HG03025 (cell line): ENCODE results near the gene MAP6D1.

ENCODE experiments used
- ATAC-seq: cut with Tn5 transposase; IDR thresholded peaks from one replicate; pipeline ENCODE4 v1.9.1; 2021; ENCODE audit warnings: mild to moderate bottlenecking, moderate library complexity; ENCODE audit not compliant: unreplicated experiment, low FRiP score

Gene MAP6D1

DNA sequence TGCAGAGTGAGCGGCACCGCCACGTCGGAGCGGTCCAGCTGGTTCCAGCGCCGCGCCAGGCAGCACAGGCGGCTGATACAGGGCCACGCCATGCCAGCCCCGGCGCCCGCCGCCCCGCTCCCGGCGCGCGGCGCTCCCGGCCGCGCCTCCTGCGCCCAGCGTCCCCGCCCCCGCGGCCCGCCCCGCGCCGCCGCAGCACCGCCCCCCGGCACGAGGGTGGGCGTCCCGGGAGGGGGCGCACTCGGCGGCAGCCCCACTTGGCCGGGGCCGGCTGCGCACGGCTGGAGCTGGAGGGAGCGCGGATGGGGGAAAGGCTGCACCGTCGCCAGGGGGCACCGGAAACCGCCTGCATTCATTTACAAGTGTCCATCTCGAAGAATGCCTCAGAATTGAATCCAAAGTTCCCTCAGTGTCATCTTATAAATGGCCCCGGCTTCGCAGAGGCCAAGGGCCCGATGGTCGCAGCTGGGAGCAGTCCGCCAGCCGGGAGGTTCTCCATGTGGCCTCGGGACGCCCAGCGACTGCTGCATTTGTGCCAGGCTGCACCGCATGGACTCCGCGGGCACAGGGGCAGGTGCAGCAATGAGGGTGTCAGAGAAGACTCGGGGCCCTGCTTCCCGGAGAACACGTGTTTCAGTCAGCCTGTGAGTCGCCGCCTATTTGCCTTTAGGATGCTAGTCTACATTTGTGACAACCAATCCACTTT lies at the start of gene MAP6D1:
MAP6D1 (minus strand) TSS at position 122 of the 706 bp plus-strand sequence; CDS start at position 92, 30 bp downstream.
- ATAC-seq: no peak

DNA sequence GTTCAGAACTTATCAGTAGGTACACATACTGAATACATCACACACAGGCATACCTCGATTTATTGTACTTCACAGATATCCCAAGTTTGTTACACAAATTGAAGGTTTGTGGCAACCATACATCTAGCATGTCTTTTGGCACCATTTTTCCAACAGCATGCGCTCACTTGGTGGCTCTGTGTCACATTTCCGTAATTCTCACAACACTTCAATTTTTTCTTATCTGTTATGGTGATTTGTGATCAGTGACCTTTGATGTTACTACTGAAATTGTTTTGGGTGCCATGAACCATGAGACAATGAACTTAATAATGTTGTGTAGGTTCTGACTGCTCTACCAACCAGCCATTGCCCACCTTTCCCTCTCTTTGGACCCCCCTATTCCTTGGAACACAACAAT lies 48.5 kb upstream of the MAP6D1 start:
- ATAC-seq: no peak

DNA sequence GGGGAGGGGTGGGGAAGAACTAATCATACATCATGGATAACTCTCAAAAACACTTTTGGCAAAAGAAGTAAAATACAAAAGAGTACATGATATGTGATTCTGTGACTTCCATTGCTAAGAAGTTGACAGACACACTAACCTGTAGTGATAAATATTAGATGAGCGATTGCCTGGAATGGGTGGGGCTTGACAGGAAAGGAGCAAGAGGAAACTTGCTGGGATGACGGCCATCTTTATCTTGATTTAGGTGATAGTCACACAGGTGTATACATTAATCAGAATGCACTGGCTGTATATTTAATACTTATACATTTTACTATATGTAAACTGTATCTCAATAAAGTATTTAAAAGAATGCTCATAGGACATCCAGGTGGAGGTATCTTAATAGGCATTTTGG lies 46.2 kb upstream of the MAP6D1 start:
- no peak for ATAC-seq

DNA sequence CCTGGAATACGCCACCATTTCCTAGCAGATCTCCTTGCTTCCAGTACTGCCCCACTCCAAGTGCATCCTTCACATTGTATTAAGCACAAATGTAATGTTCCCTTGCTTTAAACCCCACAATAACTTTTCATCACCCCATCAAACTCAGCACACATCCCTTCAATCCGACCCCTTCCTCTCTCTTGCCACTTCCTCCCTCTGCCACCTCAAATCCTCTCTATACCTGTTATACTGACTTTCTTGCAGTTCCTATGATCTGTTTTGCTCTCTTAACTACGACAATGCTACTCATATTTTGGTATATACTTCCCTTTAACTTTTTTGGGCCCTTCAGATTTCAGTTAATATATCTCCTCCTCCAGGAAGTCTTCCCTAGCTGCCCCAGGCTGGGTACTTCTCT lies 45.2 kb upstream of the MAP6D1 start:
- ATAC-seq: no peak

DNA sequence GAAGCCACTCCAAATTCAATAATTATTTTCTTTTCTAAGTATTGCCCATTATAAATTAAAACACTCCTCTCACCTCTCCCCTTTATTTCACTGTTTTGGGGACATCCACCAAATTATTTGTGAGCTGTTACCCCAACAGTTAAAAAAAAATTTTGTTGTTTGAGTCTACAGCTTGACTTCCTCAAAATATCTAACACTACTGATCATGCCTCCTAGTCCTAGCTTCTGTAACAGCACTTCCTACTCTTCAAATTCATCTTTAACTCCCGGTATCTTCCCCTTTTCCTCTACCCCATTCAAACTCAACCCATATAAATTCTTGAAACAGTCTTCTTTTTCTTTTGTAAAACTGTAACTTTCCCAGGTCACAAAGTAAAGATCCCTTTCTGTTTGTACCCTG lies 43.4 kb upstream of the MAP6D1 start:
- no peak for ATAC-seq

DNA sequence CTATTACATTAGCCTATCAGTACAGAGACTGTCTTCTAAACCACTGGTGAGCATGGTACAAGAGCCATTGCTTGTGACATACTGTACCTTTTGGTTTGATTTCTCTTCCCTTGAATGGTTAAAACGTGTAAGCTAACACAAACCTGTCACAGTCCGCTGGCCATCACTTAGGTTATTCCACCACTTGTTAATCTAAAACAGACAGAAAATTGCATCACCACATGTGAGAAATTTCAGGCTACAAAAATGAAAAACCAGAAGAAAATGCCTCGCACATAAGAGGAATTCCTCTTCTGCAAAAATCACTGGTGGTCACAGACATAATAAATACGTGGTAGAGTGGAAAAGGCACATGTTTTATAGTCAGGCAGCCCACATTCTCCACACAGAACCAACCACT lies 37.2 kb upstream of the MAP6D1 start:
- ATAC-seq: no peak

DNA sequence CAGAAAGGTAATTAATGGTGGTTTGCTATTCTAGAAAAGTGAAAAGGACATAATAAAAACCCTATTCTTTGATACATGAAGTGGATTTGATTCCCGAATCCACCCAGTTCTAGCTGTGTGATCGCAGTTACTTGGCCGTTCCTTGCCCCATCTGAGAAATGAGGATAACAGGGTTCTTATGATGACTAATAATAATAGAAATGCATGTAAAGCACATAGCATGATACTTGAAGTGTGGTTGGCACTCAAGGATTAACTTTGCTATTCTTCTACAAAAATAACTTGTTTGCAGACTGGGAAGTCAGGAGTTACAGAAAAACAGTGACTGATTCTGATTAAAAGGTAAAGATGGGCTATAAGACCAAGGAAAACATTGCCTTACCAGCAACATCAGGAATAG lies 32.5 kb upstream of the MAP6D1 start:
- no peak for ATAC-seq

DNA sequence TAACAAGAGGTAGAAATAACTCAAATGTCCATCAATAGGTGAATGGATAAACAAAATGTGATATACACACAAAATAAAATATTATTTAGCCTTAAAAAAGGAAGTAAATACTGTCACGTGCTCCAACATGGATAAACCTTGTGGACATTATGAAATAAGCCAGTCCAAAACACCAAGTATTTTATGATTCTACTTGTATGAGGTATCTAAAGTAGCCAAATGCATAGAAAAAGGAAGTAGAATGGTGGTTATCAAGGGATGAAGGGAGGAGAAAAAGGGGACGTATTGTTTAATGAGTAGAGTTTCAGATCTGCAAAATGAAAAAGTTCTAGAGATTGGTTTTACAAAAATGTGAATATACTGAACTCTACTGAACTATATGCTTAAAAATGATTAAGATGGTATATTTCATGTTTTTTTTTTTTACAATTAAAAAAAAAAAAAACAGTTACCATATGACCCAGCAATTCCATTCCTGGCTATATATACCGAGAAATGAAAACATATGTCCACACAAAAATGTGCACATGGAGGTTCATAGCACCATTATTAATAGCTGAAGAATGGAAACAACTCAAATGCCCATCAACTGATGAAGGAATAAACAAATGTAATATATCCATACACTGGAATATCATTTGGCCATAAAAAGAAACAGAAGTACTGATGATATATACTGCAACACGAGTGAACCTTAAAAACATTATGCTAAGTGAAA lies 29.1 kb upstream of the MAP6D1 start:
- ATAC-seq: no peak

DNA sequence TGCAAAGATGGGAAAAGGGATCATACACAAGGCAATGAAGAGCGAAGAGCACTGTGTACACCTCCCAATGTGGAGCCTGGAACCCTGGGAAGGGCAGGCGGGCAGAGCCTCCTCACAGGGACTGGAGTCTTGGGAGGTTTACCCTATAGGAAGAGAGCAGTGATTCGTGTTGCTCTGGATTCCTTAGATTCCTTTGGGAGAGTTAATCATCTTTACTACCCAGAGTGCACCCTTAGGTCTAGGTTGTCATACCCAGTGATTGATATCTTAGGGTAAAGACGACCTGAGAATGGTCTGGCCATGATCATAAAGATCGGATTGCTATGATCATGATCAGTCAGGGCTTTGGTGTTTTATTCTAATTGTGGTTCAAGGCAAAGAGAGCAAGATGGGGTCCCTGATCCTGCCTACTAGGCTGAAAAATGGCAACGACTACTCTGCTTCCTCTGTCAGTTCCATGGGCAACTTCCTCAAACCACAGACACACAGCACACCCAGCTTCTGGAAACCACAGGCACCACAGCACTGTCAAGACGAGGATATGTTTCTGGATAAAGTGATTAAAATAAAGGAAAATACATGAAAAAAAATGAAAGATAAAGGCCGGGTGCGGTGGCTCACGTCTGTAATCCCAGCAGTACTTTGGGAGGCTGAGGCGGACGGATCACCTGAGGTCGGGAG lies 20.4 kb upstream of the MAP6D1 start:
- no peak for ATAC-seq

DNA sequence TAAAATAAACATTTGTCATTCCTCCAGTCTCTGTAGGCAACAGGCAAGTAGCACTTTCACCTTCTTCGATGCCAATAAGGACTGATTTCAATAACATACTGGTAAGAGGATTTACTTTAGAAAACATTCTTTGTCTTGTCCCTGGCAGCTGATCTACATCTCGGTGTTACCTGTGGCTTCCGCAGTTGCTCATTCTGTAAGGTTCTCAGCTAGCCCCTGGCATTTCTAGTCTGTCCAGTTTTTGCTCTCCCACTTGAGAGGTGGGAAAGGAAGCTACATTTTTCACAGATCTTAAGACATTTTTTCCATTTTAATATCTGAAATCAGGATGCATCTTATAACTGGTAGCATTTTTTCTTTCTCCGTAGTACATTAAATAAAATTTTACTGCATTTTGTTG lies 19.7 kb upstream of the MAP6D1 start:
- ATAC-seq: no peak

DNA sequence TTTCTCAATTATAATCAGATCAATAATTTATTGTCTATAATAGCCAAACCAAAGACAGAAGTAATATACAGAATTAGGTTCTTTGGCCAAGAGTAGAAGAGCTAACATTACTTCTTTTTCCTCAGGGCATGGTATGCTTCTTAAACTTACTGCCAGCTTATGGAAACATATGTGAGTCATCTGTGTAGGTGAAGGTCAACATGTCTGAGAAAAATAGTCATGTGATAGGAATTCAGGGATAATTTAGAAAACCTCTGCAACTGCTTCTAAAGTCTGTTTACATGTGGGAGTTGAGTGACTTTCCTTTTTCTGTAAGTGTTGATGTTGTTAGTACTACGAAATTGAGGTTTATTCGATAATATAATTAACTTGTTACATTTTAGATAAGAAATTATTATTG lies 19.2 kb upstream of the MAP6D1 start:
- no peak for ATAC-seq

DNA sequence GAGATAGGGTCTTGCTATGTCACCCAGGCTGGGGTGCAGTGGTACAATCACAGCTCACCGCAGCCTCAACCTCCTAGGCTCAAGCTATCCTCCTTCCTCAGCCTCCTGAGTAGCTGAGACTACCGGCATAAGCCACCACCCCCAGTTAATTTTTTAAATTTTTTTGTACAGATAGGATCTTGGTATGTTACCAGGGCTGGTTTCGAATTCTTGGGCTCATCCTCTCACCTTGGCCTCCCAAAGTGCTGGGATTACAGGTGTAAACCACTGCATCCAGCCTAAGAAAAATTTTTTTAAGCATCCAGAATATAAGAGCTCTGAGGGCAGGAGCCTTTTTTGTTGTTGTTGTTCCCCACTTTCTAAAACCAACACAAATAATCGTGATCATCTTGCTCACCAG lies 14.4 kb upstream of the MAP6D1 start:
- ATAC-seq: no peak

DNA sequence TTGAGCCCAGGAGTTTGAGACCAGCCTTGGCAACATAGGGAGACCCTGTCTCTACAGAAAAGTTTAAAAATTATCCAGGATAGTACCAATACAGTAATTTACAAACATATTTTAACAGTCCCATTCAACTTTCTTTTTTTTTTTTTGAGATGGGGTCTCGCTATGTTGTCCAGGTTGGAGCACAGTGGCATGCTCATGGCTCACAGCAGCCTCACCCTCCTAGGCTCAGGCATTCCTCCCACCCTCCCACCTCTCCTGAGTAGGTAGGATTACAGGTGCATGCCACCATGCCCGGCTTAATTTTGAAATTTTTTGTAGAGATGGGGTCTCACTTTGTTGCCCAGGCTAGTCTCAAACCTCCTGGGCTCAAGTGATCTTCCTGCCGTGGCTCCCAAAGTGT lies 12.5 kb upstream of the MAP6D1 start:
- no peak for ATAC-seq

DNA sequence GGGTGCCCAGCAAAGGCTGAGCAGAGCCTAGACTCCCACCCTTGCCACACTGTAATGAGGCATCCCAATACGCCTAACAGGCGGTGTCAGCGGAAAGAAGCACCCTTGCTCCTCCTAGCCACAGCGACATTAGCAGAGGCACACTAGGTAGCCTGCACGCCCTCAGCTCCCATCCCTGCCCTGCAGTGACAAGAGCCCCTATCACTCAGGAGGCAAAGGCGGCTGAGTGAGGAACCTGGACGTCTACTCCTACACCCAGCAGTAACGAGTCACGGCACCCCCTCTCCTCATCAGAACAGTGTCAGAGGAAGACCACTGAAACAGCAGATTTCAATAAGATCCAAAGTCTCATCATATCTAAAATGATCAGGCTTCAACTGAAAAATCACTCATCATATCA lies 12.0 kb upstream of the MAP6D1 start:
- no peak for ATAC-seq

DNA sequence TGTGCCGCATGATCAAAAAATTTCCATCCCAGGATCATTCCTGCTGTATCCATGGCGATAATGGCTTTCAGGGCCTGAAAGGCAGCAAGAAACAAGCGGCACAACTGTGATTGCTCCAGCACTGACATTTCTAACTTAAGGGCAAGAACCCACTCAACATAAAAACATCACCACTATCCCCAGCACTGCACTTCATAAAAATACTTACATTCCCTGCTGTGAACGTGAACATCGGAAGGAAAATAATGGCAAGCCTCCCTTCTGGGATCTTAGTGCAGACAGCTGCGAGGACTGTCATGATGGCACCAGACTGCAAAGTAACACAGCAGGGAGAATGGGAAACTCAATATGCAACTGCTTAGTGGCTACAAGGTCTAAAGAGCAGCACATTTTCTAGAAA lies 8.1 kb upstream of the MAP6D1 start:
- no peak for ATAC-seq

DNA sequence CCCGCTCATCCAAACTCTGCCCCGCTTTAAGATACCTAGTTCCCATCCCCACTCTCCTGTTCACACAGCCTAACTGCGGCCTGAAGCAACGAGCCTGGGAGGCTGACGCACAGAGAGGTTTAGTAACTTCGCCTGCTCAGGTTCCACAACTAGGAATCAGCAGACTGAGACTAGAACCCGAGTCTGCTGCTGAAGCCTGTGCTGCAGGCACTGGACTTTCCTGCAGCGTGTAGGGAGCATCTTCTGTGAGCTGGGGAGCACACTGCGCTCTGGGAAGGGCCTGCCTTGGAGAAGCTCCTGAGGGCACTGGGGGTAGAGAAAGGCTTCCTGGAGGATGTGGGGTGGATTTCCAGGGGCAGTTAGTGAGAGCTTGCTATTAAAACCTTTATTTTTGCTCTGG lies 4.8 kb upstream of the MAP6D1 start:
- no peak for ATAC-seq

DNA sequence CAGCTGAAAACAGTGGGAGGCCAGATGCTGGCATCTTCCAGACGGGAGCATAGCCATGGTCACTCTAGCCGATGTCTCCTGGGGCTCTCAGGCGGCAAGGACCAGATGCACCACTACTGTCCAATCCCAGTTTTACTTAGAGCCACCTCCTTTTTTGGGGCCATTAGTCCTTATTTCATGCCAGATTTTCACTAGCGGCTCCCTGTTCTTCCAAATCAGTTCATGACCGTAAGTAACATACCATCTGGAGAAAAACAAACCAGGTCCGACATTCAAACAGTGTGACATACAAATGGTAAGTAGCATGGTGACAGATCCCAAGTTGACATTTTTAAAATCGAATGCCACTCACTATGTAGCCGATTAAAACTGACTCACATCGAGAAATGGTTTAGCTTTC lies 4.1 kb upstream of the MAP6D1 start:
- ATAC-seq: no peak

DNA sequence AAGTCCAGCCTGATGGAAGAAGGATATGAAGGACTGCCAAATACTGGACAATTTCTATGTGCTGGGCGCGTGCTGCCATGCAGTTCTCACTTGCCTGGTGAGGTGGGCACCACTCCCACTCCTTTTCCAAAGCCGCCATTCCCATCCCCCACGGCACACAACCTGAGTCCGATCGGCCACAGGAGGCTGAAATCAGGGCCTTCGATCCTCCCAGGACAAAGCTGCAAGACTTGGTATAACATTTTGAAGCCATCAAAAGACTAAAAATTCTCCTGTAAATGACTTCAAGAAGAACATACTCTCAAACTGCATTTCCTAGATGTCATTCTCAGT lies 3.1 kb upstream of the MAP6D1 start:
- no peak for ATAC-seq

DNA sequence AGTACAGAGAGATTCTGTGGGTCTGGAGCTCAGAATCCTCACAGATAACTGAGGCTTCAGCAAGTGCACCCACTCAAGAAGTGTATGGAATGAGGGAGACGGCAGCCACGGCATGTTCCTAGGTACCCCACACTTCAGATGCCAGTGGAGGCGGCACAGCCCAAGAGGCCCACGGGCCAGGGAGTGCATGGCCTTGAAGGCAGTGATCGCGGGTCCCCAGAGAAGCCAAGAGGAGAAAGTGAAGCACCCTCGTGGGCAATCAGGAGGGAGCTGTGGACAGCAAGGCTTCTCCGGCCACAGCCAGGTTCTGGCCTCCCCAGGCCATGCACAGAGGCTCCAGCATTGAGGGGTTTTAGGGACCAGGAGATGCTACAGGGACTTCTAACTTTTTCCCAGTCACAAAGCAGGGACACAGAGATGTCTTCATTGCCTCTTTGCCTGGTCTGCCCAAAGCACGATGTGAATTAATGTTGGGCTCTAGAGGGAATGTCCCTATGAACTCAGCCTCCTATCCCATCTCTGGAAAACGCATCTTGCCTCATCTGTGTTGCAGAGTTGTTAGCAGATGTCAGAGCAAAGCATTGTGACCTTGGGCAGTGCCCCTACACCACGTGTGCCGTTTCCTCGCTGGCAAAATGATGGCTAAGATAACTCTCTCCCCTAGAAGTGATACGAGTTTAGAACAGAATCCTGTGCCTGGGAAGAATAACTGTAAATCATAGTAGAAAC lies 2.6 kb upstream of the MAP6D1 start:
- no peak for ATAC-seq

DNA sequence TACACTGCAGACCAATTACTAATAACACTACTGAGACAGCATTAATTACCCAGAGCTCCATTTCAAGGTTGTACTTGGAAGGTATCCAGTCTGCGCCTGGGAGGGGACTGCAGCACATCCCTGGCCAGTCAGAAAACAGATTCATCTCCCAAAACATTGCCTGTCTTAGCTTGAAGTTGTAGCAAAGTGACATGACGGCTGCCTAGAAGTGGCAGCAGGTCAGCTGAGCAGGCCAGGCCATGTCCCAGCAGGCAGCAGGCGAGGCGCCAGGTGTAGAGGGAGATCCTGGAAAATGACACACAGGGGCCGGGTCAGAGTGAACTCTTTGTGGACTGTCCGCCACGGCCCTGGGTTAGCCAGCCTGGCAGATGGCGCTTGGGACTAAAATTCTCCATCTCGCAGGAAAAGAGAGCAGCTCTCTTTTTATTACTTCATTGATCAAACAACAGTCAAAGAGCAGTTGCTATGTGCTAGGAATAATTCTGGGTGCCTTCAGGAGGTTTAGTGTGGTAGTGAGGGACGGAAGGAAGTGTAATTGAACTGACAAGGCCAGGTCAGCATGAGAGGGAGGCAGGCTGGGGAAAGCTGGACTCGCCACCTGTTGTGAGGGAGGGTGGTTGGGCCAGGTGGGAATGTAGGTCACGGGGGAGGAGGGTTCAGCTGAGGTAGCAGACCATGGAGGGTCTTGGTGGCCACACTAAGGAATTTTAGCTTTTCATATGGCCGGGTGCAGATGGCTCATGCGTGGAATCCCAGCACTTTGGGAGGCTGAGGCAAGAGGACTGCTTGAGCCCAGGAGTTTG lies 1.3 kb upstream of the MAP6D1 start:
- ATAC-seq: no peak
